PFSK-1 (cell line): ENCODE data around the gene TCF23.

Experiments
- FOXP2 ChIP-seq: optimal IDR thresholded peaks from 2 replicates; pipeline ENCODE3; 2011; ENCODE audit warnings: borderline replicate concordance, control low read depth, inconsistent platforms; ENCODE audit not compliant: insufficient read depth; ENCODE audit errors: extremely low read length, extremely low read depth
- POLR2AphosphoS5 ChIP-seq: IDR thresholded peaks from 2 replicates; pipeline ENCODE4 v1.6.1; 2012; ENCODE audit warnings: low read depth, mild to moderate bottlenecking, control low read depth, low read length, moderate library complexity
- REST ChIP-seq, 2 experiments: IDR thresholded peaks; 2 replicates each; pipeline versions ENCODE4 v1.6.1 to v1.8.0; 2011 to 2012; ENCODE audit warnings: low read depth in 2 of 2, low read length in 2 of 2, control low read depth in 1 of 2, inconsistent platforms in 1 of 2, mild to moderate bottlenecking in 1 of 2, moderate library complexity in 1 of 2; ENCODE audit not compliant: insufficient read depth in 1 of 2
- SIN3A ChIP-seq: IDR thresholded peaks from 2 replicates; pipeline ENCODE4 v1.6.1; 2012; ENCODE audit warnings: mild to moderate bottlenecking, low read length, moderate library complexity, borderline replicate concordance; ENCODE audit not compliant: insufficient read depth
- TAF1 ChIP-seq: IDR thresholded peaks from 2 replicates; pipeline ENCODE4 v1.6.1; 2012; ENCODE audit warnings: low read length, control low read depth, borderline replicate concordance; ENCODE audit not compliant: insufficient read depth

Gene TCF23

GRCh38 chr2:27138111-27138510, 10.7 kb upstream of the TCF23 start:
- no peak for TF ChIP-seq FOXP2
- TF ChIP-seq POLR2AphosphoS5, result no peak
- TF ChIP-seq SIN3A, result no peak
- TF ChIP-seq TAF1, result no peak
- no peak for TF ChIP-seq REST (IDR thresholded peaks at IDR 0.05; ENCODE audit: insufficient read depth in 1 of 2, low read depth in 2 of 2, low read length in 2 of 2)

- TF ChIP-seq REST (IDR thresholded peaks at IDR 0.05; ENCODE audit: insufficient read depth in 1 of 2, low read depth in 2 of 2, low read length in 2 of 2), result no peak
- TF ChIP-seq TAF1, result no peak
- TF ChIP-seq POLR2AphosphoS5, result no peak
- TF ChIP-seq FOXP2, result no peak
- TF ChIP-seq SIN3A, result no peak
Measured at GRCh38 chr2:27139310-27139709, 9.5 kb upstream of the TCF23 start, which contains the start of gene PRR30. PRR30 (minus strand) TSS chr2:27139410; CDS start chr2:27138329, 1,081 bp downstream.

- TF ChIP-seq TAF1 (no peak), POLR2AphosphoS5 (no peak), FOXP2 (no peak), SIN3A (no peak), REST (IDR thresholded peaks at IDR 0.05; ENCODE audit: insufficient read depth in 1 of 2, low read depth in 2 of 2, low read length in 2 of 2) (no peak)
Measured at GRCh38 chr2:27143285-27143684, 5.5 kb upstream of the TCF23 start.

DNA sequence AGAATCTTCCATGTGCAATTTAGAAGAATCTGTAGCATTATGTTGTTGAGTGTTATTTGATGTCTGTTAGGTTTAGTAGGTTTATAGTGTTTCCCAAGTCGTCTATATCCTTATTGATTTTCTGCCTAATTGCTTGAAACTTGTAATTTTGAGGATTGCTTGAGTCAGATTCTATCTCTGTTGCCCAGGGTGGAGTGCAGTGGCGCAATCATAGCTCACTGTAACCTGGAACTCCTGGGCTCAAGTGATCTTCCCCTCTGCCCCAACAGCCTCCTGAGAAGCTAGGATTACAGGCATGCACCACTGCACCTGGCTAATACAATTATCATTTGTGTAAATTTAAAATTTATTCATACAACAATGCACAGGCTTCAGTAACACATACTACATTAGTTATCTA, 3.1 kb upstream of the TCF23 start:
- no peak for TF ChIP-seq POLR2AphosphoS5
- TF ChIP-seq FOXP2, result no peak
- no peak for TF ChIP-seq TAF1
- no peak for TF ChIP-seq SIN3A
- TF ChIP-seq REST (IDR thresholded peaks at IDR 0.05; ENCODE audit: insufficient read depth in 1 of 2, low read depth in 2 of 2, low read length in 2 of 2), result no peak

- TF ChIP-seq TAF1, result no peak
- no peak for TF ChIP-seq POLR2AphosphoS5
- TF ChIP-seq REST (IDR thresholded peaks at IDR 0.05; ENCODE audit: insufficient read depth in 1 of 2, low read depth in 2 of 2, low read length in 2 of 2), result no peak
- no peak for TF ChIP-seq SIN3A
- TF ChIP-seq FOXP2, result no peak
Measured at GRCh38 chr2:27147935-27148334, 869 bp upstream of the TCF23 start.
